D721Med (cell line): ENCODE data around the gene ZNF639.

Experiments used
- DNase-seq: peaks from one replicate; pipeline ENCODE4 v3.0.0; 2011; ENCODE audit warnings: low spot score; ENCODE audit not compliant: insufficient read length
- FAIRE-seq: peaks from 2 replicates; lab custom pipeline; 2011; peaks lifted over from hg19 to GRCh38; lab: Jason Lieb, UNC
- TF ChIP-seq, protein P1 (sequence below): IDR thresholded peaks from 2 replicates; pipeline ENCODE4 v1.5.1; 2012; ENCODE audit warnings: mild to moderate bottlenecking, control low read depth; ENCODE audit not compliant: insufficient read depth; ENCODE audit errors: missing control alignments

The ZNF639 gene

DNA sequence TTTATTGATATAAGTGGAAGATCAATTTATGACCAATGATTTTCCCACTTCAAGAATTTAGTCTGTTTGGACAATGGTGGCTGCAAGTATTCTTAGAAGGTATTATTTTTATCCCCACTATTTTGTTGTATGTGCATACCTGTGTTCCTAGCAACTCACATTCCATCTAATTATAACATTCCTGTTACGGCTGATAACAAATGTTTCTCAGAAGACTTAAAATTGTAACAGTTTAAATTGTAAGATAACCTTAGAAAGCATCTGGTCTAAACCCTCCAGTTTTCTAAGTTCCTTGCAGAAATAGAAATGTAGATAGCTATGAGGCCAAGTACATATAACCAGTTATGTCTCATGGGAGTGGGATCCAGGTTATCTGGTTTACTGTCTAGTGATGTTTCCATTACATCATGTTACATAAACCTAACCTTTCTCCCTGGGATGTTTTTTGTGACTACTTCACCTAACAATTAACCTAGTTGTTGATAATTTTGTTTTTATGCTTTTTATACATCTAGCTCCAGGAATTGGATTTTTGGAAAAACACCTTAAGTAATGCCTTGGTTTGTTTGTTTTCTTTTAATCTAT lies 13.6 kb downstream of the ZNF639 start:
- FAIRE-seq (no peak), DNase-seq (no peak)
- TF ChIP-seq, protein P1, sequence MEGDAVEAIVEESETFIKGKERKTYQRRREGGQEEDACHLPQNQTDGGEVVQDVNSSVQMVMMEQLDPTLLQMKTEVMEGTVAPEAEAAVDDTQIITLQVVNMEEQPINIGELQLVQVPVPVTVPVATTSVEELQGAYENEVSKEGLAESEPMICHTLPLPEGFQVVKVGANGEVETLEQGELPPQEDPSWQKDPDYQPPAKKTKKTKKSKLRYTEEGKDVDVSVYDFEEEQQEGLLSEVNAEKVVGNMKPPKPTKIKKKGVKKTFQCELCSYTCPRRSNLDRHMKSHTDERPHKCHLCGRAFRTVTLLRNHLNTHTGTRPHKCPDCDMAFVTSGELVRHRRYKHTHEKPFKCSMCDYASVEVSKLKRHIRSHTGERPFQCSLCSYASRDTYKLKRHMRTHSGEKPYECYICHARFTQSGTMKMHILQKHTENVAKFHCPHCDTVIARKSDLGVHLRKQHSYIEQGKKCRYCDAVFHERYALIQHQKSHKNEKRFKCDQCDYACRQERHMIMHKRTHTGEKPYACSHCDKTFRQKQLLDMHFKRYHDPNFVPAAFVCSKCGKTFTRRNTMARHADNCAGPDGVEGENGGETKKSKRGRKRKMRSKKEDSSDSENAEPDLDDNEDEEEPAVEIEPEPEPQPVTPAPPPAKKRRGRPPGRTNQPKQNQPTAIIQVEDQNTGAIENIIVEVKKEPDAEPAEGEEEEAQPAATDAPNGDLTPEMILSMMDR: no peak

DNA sequence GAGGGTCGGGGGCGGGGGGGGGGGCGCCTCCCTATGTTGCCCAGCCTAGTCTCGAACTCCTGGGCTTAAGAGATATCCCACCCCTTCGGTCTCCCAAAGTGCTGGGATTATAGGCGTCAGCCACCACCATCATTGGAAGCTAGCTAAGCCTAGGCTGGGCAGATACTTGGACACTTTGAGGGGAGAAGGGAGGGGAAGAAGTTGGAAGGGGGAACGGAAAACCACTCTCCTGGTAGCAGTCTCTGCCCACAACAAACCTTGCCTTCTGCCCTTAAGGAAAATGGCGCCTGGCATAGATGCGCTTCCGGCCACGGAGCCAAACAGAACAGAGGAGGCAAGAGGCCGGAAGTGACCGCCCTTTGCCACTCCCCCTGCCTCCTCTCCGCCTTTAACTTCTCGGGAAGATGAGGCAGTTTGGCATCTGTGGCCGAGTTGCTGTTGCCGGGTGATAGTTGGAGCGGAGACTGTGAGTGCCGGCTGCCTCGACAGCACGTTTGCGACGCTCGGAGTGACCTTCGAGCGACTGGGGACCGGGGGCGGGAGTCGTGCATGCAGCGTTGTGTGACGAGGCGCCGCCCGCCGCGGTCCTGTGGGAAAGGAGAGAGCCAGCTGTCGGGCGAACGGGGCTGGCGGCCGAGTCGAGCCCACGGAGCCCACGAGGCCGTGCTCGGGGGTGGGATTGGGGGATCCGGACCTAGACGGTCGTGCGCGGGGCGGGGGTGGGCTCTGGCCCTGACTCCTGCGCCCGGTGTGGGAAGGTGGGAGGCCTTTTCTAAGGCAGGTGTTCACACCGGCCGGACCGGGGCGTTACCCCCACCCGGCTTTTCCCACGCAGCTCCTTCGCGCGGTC lies 24.7 kb downstream of the ZNF639 start, which contains the start of gene MFN1:
Gene MFN1 (plus strand): TSS at position 365 of the 850 bp plus-strand sequence. CDS start 1,143 bp downstream, outside the sequence.
- DNase-seq: peak; percentile 66
- TF ChIP-seq, protein P1: no peak
- FAIRE-seq: peak; percentile 38

DNA sequence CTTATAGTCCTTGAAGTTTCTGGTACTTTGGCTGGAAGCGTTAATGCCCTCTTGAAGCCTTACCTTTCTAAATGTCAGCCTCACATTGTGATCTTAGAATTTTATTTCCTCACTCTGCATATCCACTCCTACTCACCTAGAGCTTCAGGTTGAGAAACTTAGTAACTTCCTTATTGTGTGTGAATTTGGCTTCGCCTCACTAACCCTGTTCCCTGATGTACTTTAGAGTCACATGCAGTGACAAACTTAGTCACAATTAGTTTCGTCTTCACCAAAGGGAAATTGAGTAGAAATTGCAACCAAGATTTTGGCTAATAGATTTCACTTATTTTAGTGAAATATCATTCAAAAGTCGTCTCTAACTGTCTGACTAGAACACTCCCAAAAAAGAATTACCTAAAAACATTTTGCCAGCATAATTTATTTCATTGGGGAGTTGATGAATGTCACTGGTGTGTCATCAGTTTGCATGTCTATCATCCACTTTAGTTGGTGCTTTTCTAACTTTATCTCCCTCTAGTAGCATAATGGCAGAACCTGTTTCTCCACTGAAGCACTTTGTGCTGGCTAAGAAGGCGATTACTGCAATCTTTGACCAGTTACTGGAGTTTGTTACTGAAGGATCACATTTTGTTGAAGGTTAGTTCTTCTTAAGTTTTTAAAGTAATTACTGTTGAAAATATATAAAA lies 25.6 kb downstream of the ZNF639 start:
- DNase-seq (no peak), FAIRE-seq (no peak)
- TF ChIP-seq, protein P1: no peak

DNA sequence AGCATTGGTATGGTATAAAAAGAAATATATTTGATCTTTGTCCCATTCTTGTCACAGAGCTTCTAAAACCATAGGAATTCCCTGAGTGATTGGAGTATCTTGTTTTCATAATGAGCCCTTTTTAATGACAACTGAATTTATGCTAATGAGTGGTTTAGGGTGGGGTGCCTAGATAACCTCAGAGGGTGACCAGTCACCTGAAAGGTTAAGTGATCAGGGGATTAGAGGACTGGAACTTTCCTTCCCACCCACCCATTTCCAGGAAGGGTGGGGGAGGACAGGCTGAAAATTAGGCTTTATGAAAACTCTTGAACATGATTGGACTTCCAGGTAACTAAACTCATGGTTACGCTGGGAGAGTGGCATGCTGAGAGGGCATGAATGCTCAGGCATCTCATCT lies 33.2 kb downstream of the ZNF639 start:
- FAIRE-seq (no peak), DNase-seq (no peak)
- TF ChIP-seq, protein P1: no peak

DNA sequence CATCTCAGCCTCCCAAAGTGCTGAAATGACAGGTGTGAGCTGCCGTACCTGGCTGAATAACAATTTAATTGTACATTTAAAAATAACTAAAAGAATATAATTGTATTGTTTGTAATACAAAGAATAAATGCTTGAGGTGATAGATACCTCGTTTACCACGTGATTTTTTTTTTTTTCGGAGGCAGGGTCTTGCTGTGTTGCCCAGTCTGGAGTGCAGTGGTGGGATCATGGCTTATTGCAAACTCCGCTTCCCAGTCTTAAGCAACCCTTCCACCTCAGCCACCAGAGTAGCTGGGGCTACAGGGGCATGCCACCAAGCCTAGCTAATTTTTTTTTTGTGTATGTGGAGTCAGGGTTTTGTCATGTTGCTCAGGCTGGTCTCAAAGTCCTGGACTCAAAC lies 40.5 kb downstream of the ZNF639 start:
- no peak for FAIRE-seq
- TF ChIP-seq, protein P1: no peak
- no peak for DNase-seq

DNA sequence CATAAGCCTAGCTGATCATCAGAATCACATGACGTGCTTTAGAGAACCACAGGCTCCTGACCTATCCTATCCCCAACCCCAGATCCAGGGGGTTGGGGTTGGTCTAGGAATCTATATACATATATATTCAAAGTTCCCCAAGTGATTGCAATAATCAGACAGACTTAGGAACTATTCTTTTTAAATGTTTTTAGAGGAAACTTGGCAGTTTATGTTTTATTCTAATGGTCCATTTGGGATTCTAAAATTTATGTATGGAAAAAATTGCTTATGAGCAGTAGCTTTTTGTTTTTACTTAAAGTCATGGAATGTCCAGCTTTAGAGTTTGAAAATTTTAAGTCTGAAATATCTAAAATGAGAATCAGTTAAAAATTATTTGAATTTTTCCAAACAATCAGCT lies 46.8 kb downstream of the ZNF639 start:
- DNase-seq (no peak), FAIRE-seq (no peak)
- TF ChIP-seq, protein P1: no peak
